Right ventricle myocardium superior (tissue), 1 donor: ENCODE data around the gene PPP4R2. TPM values are rescaled to one million over a fixed set of nuclear protein-coding genes. Genes with fewer than 3 reads are reported as not detected.
"Not testable (repeated sequence)": the region's sequence is repeated elsewhere in the genome, so short reads cannot be mapped to it uniquely, and the experiment has no call there.

ENCODE experiments used
- ATAC-seq: fragments of 200-7000 bp; cut with Tn5 transposase; one replicate; pipeline ENCODE4 v1.9.1; 2020; ENCODE audit warnings: mild to moderate bottlenecking; ENCODE audit not compliant: poor library complexity
- DNase-seq: peaks from one replicate; pipeline ENCODE4 v3.0.0-alpha.2; 2020
- intact Hi-C: fragments of 100-400 bp; cut with DNase I; formaldehyde crosslinking; loops from one replicate; pipeline ENCODE4 v1.11.2; 2022
- total RNA-seq: library from RNA; stranded (reverse); fragmentation: NEBNext Ultra II Directional; extraction: Animal tissue kit (Norgen Biotek cat#: 25700); gene quantifications from one replicate; pipeline ENCODE4 v1.2.1, GENCODE V29; 2021
- donor health status: DM: no; HTN: yes; CAD: no; lungs with severe emphysema.

Gene PPP4R2
- total RNA-seq, 1 donor from 2014 or later: 58.6 TPM

- no peak for DNase-seq
- no peak for ATAC-seq
- intact Hi-C loops: no loop called here
These were observed 23.4 kb upstream of the PPP4R2 start for GRCh38 chr3:72973031-72973723.

- ATAC-seq: no peak
- intact Hi-C loops: no loop called here
- DNase-seq: no peak
These were observed 22.8 kb upstream of the PPP4R2 start for GRCh38 chr3:72973786-72974185.

GRCh38 chr3:72974956-72975355 is 21.7 kb upstream of the PPP4R2 start:
- no peak for ATAC-seq
- intact Hi-C loops: no loop called here

GRCh38 chr3:72976281-72976741 is 20.3 kb upstream of the PPP4R2 start:
- DNase-seq (no peak), ATAC-seq (no peak)
- intact Hi-C loops: no loop called here

More at GRCh38 chr3:72974956-72975355, 21.7 kb upstream of the PPP4R2 start:
- DNase-seq: no peak

GRCh38 chr3:72977060-72977808 is 19.4 kb upstream of the PPP4R2 start:
- DNase-seq (no peak), ATAC-seq (no peak)
- intact Hi-C loops: no loop called here

- DNase-seq: no peak
- no peak for ATAC-seq
- intact Hi-C loops: no loop called here
These were observed 13.8 kb upstream of the PPP4R2 start for GRCh38 chr3:72982609-72983366.

- ATAC-seq: no peak
- no peak for DNase-seq
- intact Hi-C loops: no loop called here
These were observed 11.0 kb upstream of the PPP4R2 start for GRCh38 chr3:72985576-72985975.

- no peak for DNase-seq
- no peak for ATAC-seq
- intact Hi-C loops: loop anchor here (10.0 kb wide), 1 partner anchor 56 kb away; no protein-coding TSS in a partner anchor
These were observed 5.8 kb upstream of the PPP4R2 start for GRCh38 chr3:72990701-72991395.

GRCh38 chr3:72991522-72991921 is 5.1 kb upstream of the PPP4R2 start:
- ATAC-seq (no peak), DNase-seq (no peak)
- intact Hi-C loops: loop anchor here (10.0 kb wide), 1 partner anchor 57 kb away; no protein-coding TSS in a partner anchor

- ATAC-seq (no peak), DNase-seq (no peak)
- intact Hi-C loops: loop anchor here (10.0 kb wide), 1 partner anchor 59 kb away; no protein-coding TSS in a partner anchor
These were observed 3.2 kb upstream of the PPP4R2 start for GRCh38 chr3:72993391-72993790.

GRCh38 chr3:72995337-72995736 is 1.3 kb upstream of the PPP4R2 start:
- intact Hi-C loops: loop anchor here (10.0 kb wide), 1 partner anchor 61 kb away; no protein-coding TSS in a partner anchor
- no peak for DNase-seq
- ATAC-seq: no peak

- intact Hi-C loops: loop anchor here (10.0 kb wide), 1 partner anchor 61 kb away; no protein-coding TSS in a partner anchor
These were observed 514 bp upstream of the PPP4R2 start for GRCh38 chr3:72996121-72996472.

GRCh38 chr3:72997421-72997961 is 880 bp downstream of the PPP4R2 start:
- intact Hi-C loops: loop anchor here (10.0 kb wide), 1 partner anchor 63 kb away; no protein-coding TSS in a partner anchor
- DNase-seq (no peak), ATAC-seq (peak; percentile 48)

More at GRCh38 chr3:72996121-72996472, 514 bp upstream of the PPP4R2 start:
- DNase-seq: peak; percentile 54
- ATAC-seq: no peak

- no peak for DNase-seq
- ATAC-seq: no peak
- intact Hi-C loops: loop anchor here (10.0 kb wide), 1 partner anchor 64 kb away; no protein-coding TSS in a partner anchor
These were observed 1.9 kb downstream of the PPP4R2 start for GRCh38 chr3:72998466-72998865.

- intact Hi-C loops: loop anchor here (5.0 to 10.0 kb wide), 2 partner anchors 37 to 65 kb away; no protein-coding TSS in a partner anchor
- ATAC-seq: no peak
- no peak for DNase-seq
These were observed 3.3 kb downstream of the PPP4R2 start for GRCh38 chr3:72999951-73000350.

- not testable (repeated sequence) for DNase-seq, ATAC-seq
- intact Hi-C loops: loop anchor here (5.0 kb wide), 1 partner anchor 34 kb away; no protein-coding TSS in a partner anchor
These were observed 6.4 kb downstream of the PPP4R2 start for GRCh38 chr3:73003050-73003449.

- intact Hi-C loops: loop anchor here (5.0 kb wide), 1 partner anchor 33 kb away; no protein-coding TSS in a partner anchor
- ATAC-seq (no peak), DNase-seq (no peak)
These were observed 7.7 kb downstream of the PPP4R2 start for GRCh38 chr3:73004316-73004715.
